HepG2 (cell line): Measurements from ENCODE around the gene SPAG9. TPM values are rescaled to one million over a fixed set of nuclear protein-coding genes. Genes with fewer than 3 reads are reported as not detected.
A peak's percentile ranks its signal among the peaks of the same experiment; 100 is the strongest.

Source experiments
- IKZF4 ChIP-seq: sonication (generic); formaldehyde crosslinking; IDR thresholded peaks from 2 replicates; pipeline ENCODE4 v1.5.1; 2020; ENCODE audit warnings: borderline replicate concordance, mild to moderate bottlenecking, low read depth, missing genetic modification reagents; ENCODE audit errors: not compliant biosample characterization
- MLLT10 ChIP-seq: sonication (generic); formaldehyde crosslinking; IDR thresholded peaks from 2 replicates; pipeline ENCODE4 v1.4.0; 2020; ENCODE audit warnings: missing genetic modification reagents
- NPAS2 ChIP-seq: sonication (generic); formaldehyde crosslinking; IDR thresholded peaks from 2 replicates; pipeline ENCODE4 v1.8.0; 2022; ENCODE audit warnings: mild to moderate bottlenecking, missing genetic modification reagents, borderline replicate concordance
- ZBTB38 ChIP-seq: sonication (generic); formaldehyde crosslinking; IDR thresholded peaks from 2 replicates; pipeline ENCODE4 v1.5.1; 2020; ENCODE audit warnings: mild to moderate bottlenecking, missing genetic modification reagents
- ZEB1 ChIP-seq: IDR thresholded peaks from 2 replicates; pipeline ENCODE4 v1.6.1; 2012; ENCODE audit warnings: mild to moderate bottlenecking, low read depth, inconsistent platforms; ENCODE audit not compliant: insufficient replicate concordance
- ZNF24 ChIP-seq: fragments of 450-650 bp; IDR thresholded peaks from 2 replicates; pipeline ENCODE4 v1.6.1; 2017; ENCODE audit warnings: antibody characterized with exemption, mild to moderate bottlenecking
- ZNF343 ChIP-seq: sonication (generic); formaldehyde crosslinking; IDR thresholded peaks from 2 replicates; pipeline ENCODE4 v1.4.0; 2020; ENCODE audit warnings: mild to moderate bottlenecking, missing genetic modification reagents
- ZNF430 ChIP-seq: sonication (generic); formaldehyde crosslinking; IDR thresholded peaks from 2 replicates; pipeline ENCODE4 v1.9.0; 2021; ENCODE audit warnings: mild to moderate bottlenecking, missing genetic modification reagents
- ZNF432 ChIP-seq: sonication (generic); formaldehyde crosslinking; IDR thresholded peaks from 2 replicates; pipeline ENCODE4 v1.5.0; 2020; ENCODE audit warnings: missing genetic modification reagents, mild to moderate bottlenecking, borderline replicate concordance
- ZNF619 ChIP-seq: sonication (generic); formaldehyde crosslinking; IDR thresholded peaks from 2 replicates; pipeline ENCODE4 v1.4.0; 2020; ENCODE audit warnings: mild to moderate bottlenecking, missing genetic modification reagents
- ZNF792 ChIP-seq: IDR thresholded peaks from 2 replicates; pipeline ENCODE4 v1.6.1; 2016
- polyA plus RNA-seq, 8 experiments: library from polyadenylated mRNA; depleted of rRNA in 3 of 8; stranded (reverse) in 7 of 8; unstranded in 1 of 8; fragments of >200 nt; fragmentation: Illumina TruSeq in 4 of 8; extraction: Trizol in 4 of 8; gene quantifications; 2 replicates each; pipeline versions ENCODE4 v1.2.1 to v1.2.3, GENCODE V29; 2011 to 2016; ENCODE audit warnings: low read depth in 4 of 8, missing spikeins in 1 of 8, mixed read lengths in 1 of 8; ENCODE audit not compliant: insufficient read depth in 1 of 8
- total RNA-seq, 5 experiments: library from RNA; depleted of rRNA; stranded (reverse); fragments of >200 nt; fragmentation: Illumina TruSeq; extraction: Trizol; gene quantifications; 2 replicates each; pipeline ENCODE4 v1.2.3, GENCODE V29; 2016; ENCODE audit warnings: low read depth in 1 of 5
- TF ChIP-seq, protein P1 (sequence below): sonication (generic); formaldehyde crosslinking; IDR thresholded peaks from 2 replicates; pipeline ENCODE4 v1.5.0; 2020; ENCODE audit warnings: missing genetic modification reagents, mild to moderate bottlenecking, borderline replicate concordance
- TF ChIP-seq, protein P2 (sequence below): sonication (generic); formaldehyde crosslinking; IDR thresholded peaks from 2 replicates; pipeline ENCODE4 v1.5.0; 2020; ENCODE audit warnings: mild to moderate bottlenecking, missing genetic modification reagents, borderline replicate concordance
- TF ChIP-seq, protein P3 (sequence below): sonication (generic); formaldehyde crosslinking; IDR thresholded peaks from 2 replicates; pipeline ENCODE4 v1.4.0; 2020; ENCODE audit warnings: missing genetic modification reagents
- TF ChIP-seq, protein P4 (sequence below): sonication (generic); formaldehyde crosslinking; IDR thresholded peaks from 2 replicates; pipeline ENCODE4 v1.5.0; 2020; ENCODE audit warnings: missing genetic modification reagents
- TF ChIP-seq, protein P5 (sequence below): sonication (generic); formaldehyde crosslinking; IDR thresholded peaks from 2 replicates; pipeline ENCODE4 v1.5.1; 2020; ENCODE audit warnings: missing genetic modification reagents, mild to moderate bottlenecking, borderline replicate concordance
- TF ChIP-seq, protein P6 (sequence below): sonication (generic); formaldehyde crosslinking; IDR thresholded peaks from 2 replicates; pipeline ENCODE4 v1.4.0; 2020; ENCODE audit warnings: mild to moderate bottlenecking, missing genetic modification reagents
- TF ChIP-seq, protein P7 (sequence below): sonication (generic); formaldehyde crosslinking; IDR thresholded peaks from 2 replicates; pipeline ENCODE4 v1.4.0; 2020; ENCODE audit warnings: missing genetic modification reagents, low read depth, mild to moderate bottlenecking, borderline replicate concordance

The SPAG9 gene
- total and polyA plus RNA-seq, 2 of the 13 experiments (the other 11 are each of a cell fraction or from before 2014, with no cell fraction given), result 43.2 to 78.6 TPM

DNA sequence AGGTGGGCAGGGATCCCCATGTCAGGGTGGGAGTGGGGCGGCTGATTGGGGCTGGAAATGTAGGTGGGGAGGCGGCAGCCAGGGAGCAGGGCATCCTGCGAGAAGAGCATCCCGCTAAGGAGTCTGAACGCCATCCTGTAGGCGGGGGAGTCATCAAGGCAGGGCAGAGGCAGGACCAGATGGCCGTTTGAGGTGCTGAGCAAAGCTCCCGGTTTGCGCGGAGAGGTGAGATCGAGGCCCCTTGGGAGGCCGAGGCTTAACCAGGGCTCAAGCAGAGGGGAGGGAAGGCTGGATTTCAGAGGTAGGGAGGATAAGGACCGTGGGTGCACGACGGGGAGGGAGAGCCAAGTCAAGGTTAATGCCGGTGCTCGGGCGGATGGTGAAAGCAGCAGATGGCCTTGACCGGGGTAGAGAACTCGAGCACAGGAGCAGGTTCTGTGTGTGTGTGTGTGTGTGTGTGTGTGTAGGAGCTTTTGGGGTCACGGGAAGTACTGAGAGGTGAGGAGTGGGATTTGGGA is 45.1 kb upstream of the SPAG9 start (continued):
- TF ChIP-seq, protein P1, sequence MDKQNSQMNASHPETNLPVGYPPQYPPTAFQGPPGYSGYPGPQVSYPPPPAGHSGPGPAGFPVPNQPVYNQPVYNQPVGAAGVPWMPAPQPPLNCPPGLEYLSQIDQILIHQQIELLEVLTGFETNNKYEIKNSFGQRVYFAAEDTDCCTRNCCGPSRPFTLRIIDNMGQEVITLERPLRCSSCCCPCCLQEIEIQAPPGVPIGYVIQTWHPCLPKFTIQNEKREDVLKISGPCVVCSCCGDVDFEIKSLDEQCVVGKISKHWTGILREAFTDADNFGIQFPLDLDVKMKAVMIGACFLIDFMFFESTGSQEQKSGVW (CRISPR knock-in tag), result no peak
- TF ChIP-seq, protein P2, sequence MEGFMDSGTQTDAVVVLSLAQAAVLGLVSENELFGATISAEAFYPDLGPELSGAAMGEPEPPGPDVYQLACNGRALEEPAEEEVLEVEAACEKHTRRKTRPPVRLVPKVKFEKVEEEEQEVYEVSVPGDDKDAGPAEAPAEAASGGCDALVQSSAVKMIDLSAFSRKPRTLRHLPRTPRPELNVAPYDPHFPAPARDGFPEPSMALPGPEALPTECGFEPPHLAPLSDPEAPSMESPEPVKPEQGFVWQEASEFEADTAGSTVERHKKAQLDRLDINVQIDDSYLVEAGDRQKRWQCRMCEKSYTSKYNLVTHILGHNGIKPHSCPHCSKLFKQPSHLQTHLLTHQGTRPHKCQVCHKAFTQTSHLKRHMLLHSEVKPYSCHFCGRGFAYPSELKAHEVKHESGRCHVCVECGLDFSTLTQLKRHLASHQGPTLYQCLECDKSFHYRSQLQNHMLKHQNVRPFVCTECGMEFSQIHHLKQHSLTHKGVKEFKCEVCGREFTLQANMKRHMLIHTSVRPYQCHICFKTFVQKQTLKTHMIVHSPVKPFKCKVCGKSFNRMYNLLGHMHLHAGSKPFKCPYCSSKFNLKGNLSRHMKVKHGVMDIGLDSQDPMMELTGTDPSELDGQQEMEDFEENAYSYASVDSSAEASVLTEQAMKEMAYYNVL, result 0 out of 2 replicates have a peak, but pooled peaks have one; percentile 11
- TF ChIP-seq ZNF792 (CRISPR knock-in tag) (no peak; the same call in 1 of the 2 replicates), ZEB1 (no peak), NPAS2 (CRISPR knock-in tag) (no peak), ZNF24 (no peak), IKZF4 (CRISPR knock-in tag) (no peak), ZNF430 (peak; percentile 83; the same call in 1 of the 2 replicates), ZNF619 (no peak; the same call in 1 of the 2 replicates), ZNF432 (CRISPR knock-in tag) (no peak), ZBTB38 (CRISPR knock-in tag) (peak; percentile 12; the same call in 1 of the 2 replicates), ZNF343 (no peak), MLLT10 (no peak)
- TF ChIP-seq, protein P3, sequence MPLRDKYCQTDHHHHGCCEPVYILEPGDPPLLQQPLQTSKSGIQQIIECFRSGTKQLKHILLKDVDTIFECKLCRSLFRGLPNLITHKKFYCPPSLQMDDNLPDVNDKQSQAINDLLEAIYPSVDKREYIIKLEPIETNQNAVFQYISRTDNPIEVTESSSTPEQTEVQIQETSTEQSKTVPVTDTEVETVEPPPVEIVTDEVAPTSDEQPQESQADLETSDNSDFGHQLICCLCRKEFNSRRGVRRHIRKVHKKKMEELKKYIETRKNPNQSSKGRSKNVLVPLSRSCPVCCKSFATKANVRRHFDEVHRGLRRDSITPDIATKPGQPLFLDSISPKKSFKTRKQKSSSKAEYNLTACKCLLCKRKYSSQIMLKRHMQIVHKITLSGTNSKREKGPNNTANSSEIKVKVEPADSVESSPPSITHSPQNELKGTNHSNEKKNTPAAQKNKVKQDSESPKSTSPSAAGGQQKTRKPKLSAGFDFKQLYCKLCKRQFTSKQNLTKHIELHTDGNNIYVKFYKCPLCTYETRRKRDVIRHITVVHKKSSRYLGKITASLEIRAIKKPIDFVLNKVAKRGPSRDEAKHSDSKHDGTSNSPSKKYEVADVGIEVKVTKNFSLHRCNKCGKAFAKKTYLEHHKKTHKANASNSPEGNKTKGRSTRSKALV (CRISPR knock-in tag), result no peak
- TF ChIP-seq, protein P4, sequence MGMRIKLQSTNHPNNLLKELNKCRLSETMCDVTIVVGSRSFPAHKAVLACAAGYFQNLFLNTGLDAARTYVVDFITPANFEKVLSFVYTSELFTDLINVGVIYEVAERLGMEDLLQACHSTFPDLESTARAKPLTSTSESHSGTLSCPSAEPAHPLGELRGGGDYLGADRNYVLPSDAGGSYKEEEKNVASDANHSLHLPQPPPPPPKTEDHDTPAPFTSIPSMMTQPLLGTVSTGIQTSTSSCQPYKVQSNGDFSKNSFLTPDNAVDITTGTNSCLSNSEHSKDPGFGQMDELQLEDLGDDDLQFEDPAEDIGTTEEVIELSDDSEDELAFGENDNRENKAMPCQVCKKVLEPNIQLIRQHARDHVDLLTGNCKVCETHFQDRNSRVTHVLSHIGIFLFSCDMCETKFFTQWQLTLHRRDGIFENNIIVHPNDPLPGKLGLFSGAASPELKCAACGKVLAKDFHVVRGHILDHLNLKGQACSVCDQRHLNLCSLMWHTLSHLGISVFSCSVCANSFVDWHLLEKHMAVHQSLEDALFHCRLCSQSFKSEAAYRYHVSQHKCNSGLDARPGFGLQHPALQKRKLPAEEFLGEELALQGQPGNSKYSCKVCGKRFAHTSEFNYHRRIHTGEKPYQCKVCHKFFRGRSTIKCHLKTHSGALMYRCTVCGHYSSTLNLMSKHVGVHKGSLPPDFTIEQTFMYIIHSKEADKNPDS (CRISPR knock-in tag), result no peak
- TF ChIP-seq, protein P5, sequence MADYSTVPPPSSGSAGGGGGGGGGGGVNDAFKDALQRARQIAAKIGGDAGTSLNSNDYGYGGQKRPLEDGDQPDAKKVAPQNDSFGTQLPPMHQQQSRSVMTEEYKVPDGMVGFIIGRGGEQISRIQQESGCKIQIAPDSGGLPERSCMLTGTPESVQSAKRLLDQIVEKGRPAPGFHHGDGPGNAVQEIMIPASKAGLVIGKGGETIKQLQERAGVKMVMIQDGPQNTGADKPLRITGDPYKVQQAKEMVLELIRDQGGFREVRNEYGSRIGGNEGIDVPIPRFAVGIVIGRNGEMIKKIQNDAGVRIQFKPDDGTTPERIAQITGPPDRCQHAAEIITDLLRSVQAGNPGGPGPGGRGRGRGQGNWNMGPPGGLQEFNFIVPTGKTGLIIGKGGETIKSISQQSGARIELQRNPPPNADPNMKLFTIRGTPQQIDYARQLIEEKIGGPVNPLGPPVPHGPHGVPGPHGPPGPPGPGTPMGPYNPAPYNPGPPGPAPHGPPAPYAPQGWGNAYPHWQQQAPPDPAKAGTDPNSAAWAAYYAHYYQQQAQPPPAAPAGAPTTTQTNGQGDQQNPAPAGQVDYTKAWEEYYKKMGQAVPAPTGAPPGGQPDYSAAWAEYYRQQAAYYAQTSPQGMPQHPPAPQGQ, result no peak
- TF ChIP-seq, protein P6, sequence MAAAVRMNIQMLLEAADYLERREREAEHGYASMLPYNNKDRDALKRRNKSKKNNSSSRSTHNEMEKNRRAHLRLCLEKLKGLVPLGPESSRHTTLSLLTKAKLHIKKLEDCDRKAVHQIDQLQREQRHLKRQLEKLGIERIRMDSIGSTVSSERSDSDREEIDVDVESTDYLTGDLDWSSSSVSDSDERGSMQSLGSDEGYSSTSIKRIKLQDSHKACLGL (CRISPR knock-in tag), result no peak
- TF ChIP-seq, protein P7, sequence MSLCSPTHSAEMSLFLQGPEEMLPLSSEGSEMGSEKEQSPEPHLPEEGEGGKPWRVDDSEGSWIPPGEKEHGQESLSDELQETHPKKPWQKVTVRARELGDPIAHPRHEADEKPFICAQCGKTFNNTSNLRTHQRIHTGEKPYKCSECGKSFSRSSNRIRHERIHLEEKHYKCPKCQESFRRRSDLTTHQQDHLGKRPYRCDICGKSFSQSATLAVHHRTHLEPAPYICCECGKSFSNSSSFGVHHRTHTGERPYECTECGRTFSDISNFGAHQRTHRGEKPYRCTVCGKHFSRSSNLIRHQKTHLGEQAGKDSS (CRISPR knock-in tag), result no peak; the same call in 1 of the 2 replicates
